ENCODE measurements around the gene ASTN2. TPM values are rescaled to one million over a fixed set of nuclear protein-coding genes. Genes with fewer than 3 reads are reported as not detected.

The ASTN2 gene
- total RNA-seq, 1 donor: 3.1 TPM

GRCh38 chr9:116476002-116476401 is 938.9 kb downstream of the ASTN2 start:
- no peaks in the 10 kb centered on the region for H3K4me1 ChIP-seq (ENCODE audit: insufficient read depth, low read length)
- no peak overlapping the region for H3K4me3 ChIP-seq (ENCODE audit: low read length)
- no peaks in the 10 kb centered on the region for H3K9me3 ChIP-seq (ENCODE audit: low read depth, low read length)
- H3K27me3 ChIP-seq (ENCODE audit: insufficient read depth, low read length): no peaks in the 10 kb centered on the region

- Histone ChIP-seq H3K27me3 (ENCODE audit: insufficient read depth, low read length) (no peaks in the 10 kb centered on the region), H3K4me3 (ENCODE audit: low read length) (no peak overlapping the region)
Measured at GRCh38 chr9:116475201-116475600, 939.7 kb downstream of the ASTN2 start.

GRCh38 chr9:116471944-116472506 is 942.8 kb downstream of the ASTN2 start:
- H3K27me3 ChIP-seq (ENCODE audit: insufficient read depth, low read length): no peaks in the 10 kb centered on the region
- H3K9me3 ChIP-seq (ENCODE audit: low read depth, low read length): no peaks in the 10 kb centered on the region
- H3K4me3 ChIP-seq (ENCODE audit: low read length): no peak overlapping the region
- H3K4me1 ChIP-seq (ENCODE audit: insufficient read depth, low read length): no peaks in the 10 kb centered on the region

More at GRCh38 chr9:116475201-116475600, 939.7 kb downstream of the ASTN2 start:
- no peaks in the 10 kb centered on the region for H3K9me3 ChIP-seq (ENCODE audit: low read depth, low read length)
- H3K4me1 ChIP-seq (ENCODE audit: insufficient read depth, low read length): no peaks in the 10 kb centered on the region

GRCh38 chr9:116471093-116471906 is 943.6 kb downstream of the ASTN2 start:
- Histone ChIP-seq H3K9me3 (ENCODE audit: low read depth, low read length) (no peaks in the 10 kb centered on the region), H3K27me3 (ENCODE audit: insufficient read depth, low read length) (no peaks in the 10 kb centered on the region), H3K4me1 (ENCODE audit: insufficient read depth, low read length) (no peaks in the 10 kb centered on the region), H3K4me3 (ENCODE audit: low read length) (no peak overlapping the region)

DNA sequence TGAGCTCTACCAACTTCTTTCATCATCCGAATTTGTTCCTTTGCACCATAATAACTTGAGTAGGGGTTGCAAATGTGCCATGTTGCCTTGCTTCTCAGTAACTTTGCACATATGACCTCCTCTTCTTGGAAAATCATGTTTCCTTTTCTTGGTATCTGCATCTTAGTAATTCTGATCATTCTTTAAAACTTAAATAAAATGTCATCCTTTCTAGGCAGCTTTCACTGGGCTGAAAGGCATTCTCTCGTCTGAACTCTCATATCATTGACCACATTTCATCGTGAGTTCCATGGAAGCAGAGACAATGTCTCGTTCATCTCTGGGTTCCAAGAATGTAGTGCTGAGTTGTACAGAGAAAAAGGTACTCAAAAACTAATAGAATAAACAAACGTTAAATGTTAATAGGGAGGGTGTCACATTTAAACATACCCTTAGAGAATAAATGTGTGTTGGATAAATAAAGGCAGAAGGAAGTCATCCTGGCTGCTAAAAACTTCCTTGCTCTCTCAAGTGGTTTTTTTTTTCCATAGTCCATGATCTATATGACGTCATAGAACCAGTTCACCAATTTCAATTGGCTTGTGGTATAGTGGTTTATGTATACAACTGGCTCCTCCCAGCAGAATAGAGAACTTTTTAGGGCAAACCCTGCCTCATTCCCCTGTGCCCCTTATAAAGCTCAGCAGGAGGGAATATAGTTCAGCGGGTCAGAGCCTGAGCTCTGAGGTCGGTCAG is 945.9 kb downstream of the ASTN2 start:
- no peak overlapping the region for H3K4me3 ChIP-seq (ENCODE audit: low read length)
- H3K27me3 ChIP-seq (ENCODE audit: insufficient read depth, low read length): no peaks in the 10 kb centered on the region
- H3K4me1 ChIP-seq (ENCODE audit: insufficient read depth, low read length): no peaks in the 10 kb centered on the region
- no peaks in the 10 kb centered on the region for H3K9me3 ChIP-seq (ENCODE audit: low read depth, low read length)

GRCh38 chr9:116468369-116468768 is 946.5 kb downstream of the ASTN2 start:
- no peaks in the 10 kb centered on the region for H3K9me3 ChIP-seq (ENCODE audit: low read depth, low read length)
- no peaks in the 10 kb centered on the region for H3K4me1 ChIP-seq (ENCODE audit: insufficient read depth, low read length)

DNA sequence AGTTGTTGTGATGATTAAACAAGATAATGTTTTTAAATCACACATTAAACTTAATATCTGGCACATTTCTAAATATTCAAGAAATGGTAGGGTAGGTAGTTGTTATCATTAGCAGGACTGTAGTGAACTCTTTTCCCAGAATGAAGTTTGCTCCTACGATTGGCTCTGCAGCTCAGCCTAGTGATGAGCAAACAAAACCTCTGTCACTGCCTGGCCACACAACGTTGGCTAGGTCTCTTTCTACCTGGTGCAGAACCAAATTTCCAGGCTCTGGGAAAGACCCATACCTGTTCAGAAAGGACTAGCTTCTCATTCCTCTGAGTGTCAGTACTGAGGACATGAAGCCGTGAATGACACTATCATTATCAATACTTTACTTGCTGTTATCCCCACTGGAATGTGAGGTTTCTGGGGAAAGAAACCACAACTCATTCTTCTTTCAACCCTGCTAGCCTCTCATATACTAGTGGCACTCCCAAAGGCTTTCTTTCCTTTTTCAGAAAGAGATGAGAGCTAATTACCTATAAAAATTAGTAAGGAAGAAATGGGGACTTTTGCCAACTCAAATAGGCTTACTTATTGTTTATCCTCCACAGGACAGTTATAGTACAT is 947.0 kb downstream of the ASTN2 start:
- no peaks in the 10 kb centered on the region for H3K27me3 ChIP-seq (ENCODE audit: insufficient read depth, low read length)
- H3K9me3 ChIP-seq (ENCODE audit: low read depth, low read length): no peaks in the 10 kb centered on the region
- H3K4me3 ChIP-seq (ENCODE audit: low read length): no peak overlapping the region
- no peaks in the 10 kb centered on the region for H3K4me1 ChIP-seq (ENCODE audit: insufficient read depth, low read length)

More at GRCh38 chr9:116468369-116468768, 946.5 kb downstream of the ASTN2 start:
- Histone ChIP-seq H3K4me3 (ENCODE audit: low read length) (no peak overlapping the region), H3K27me3 (ENCODE audit: insufficient read depth, low read length) (no peaks in the 10 kb centered on the region)

- H3K27me3 ChIP-seq (ENCODE audit: insufficient read depth, low read length): no peaks in the 10 kb centered on the region
- H3K4me1 ChIP-seq (ENCODE audit: insufficient read depth, low read length): no peaks in the 10 kb centered on the region
- no peaks in the 10 kb centered on the region for H3K9me3 ChIP-seq (ENCODE audit: low read depth, low read length)
- no peak overlapping the region for H3K4me3 ChIP-seq (ENCODE audit: low read length)
Measured at GRCh38 chr9:116466271-116467235, 948.3 kb downstream of the ASTN2 start.

DNA sequence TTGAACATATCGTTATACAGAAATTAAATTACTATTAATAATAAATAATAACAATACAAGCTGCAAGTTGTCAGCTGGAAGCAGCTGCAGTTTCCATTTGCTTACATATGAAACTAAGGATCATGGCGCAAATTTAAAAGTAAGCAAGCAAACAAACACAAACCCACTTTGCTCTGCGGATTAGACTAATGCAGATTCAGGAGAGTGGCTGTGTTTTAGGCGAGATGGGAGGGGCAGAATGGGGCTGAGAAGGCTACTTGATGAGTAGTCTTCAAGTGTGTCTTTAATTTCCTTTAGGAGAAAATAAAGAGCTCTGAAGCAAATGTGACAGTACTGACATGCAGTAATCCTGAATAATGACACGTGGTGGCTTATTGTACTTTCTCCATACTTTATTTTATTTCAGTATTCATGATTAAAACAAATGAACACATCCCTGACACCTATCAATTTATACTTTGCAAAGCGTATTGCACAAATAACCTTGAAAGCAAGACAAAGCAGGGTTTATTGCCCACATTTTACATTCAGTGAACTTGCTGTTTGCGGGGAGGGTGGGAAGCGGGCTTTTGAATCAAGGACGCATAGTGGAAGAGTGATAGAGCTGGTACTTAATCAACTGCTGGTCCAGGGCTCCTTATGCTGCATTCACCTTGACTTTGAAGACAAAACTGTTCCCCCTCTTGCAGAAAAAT is 949.1 kb downstream of the ASTN2 start:
- Histone ChIP-seq H3K4me3 (ENCODE audit: low read length) (no peak overlapping the region), H3K27me3 (ENCODE audit: insufficient read depth, low read length) (no peaks in the 10 kb centered on the region), H3K4me1 (ENCODE audit: insufficient read depth, low read length) (no peaks in the 10 kb centered on the region), H3K9me3 (ENCODE audit: low read depth, low read length) (no peaks in the 10 kb centered on the region)

GRCh38 chr9:116464987-116465571 is 949.8 kb downstream of the ASTN2 start:
- Histone ChIP-seq H3K4me3 (ENCODE audit: low read length) (no peak overlapping the region), H3K27me3 (ENCODE audit: insufficient read depth, low read length) (no peaks in the 10 kb centered on the region), H3K4me1 (ENCODE audit: insufficient read depth, low read length) (no peaks in the 10 kb centered on the region), H3K9me3 (ENCODE audit: low read depth, low read length) (no peaks in the 10 kb centered on the region)

DNA sequence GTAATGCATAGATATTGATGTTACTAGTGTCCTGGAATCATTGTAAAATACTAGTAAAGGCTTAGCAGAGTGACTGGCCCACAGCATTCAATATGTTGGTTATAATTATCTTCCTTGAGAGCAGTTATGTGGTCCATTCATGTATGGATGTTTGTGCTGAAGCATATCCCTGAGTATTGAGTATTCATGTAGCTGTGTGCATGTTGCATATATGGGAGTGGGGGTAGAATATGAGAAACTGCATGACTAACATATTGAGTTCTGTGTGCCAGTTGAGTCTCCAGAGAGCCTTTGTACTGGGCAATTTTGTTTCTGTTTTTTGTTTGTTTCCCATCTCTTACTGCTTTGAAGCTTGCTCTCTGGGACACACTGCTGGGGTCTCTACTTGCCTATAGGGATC is 950.4 kb downstream of the ASTN2 start:
- no peaks in the 10 kb centered on the region for H3K9me3 ChIP-seq (ENCODE audit: low read depth, low read length)
- H3K4me1 ChIP-seq (ENCODE audit: insufficient read depth, low read length): no peaks in the 10 kb centered on the region
- no peak overlapping the region for H3K4me3 ChIP-seq (ENCODE audit: low read length)
- H3K27me3 ChIP-seq (ENCODE audit: insufficient read depth, low read length): no peaks in the 10 kb centered on the region

DNA sequence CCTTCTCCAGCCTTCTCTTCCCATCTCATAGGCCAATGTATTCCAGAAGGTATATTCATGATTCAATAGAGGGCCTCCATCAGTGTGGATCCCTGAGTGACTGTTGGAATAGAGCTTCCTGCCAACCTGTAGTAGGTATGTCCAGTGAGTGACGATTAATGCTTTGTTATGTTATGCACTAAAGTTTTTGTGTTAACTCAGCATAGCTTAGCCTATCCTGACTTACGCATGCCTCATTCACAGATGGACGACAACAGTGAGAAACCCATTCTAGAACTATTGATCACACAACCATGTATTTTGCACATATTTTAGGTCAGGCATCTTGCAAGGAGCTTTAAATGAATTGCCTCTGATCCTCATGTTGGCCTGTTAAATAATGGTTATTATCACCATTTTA is 953.2 kb downstream of the ASTN2 start:
- Histone ChIP-seq H3K4me1 (ENCODE audit: insufficient read depth, low read length) (no peaks in the 10 kb centered on the region), H3K4me3 (ENCODE audit: low read length) (no peak overlapping the region), H3K27me3 (ENCODE audit: insufficient read depth, low read length) (no peaks in the 10 kb centered on the region), H3K9me3 (ENCODE audit: low read depth, low read length) (peaks cover 7% of the 10 kb centered on the region)

DNA sequence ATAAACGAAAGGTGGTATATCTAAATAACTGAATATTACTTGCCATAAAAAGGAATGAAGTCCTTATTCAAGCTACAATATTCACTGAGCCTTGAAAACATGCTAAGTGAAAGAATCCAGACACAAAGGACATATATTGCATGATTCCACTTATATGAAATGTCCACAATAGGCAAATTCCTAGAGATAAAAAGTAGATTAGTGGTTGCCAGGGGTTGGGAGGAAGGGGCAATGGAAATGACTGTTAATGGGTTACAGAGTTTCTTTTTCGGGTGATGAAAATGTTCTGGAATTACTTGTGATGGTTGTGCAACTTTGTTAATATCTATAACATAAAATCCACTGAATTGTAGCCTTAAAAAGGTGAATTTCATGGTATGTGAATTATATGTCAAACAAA is 954.8 kb downstream of the ASTN2 start:
- Histone ChIP-seq H3K4me1 (ENCODE audit: insufficient read depth, low read length) (no peaks in the 10 kb centered on the region), H3K27me3 (ENCODE audit: insufficient read depth, low read length) (no peaks in the 10 kb centered on the region), H3K9me3 (ENCODE audit: low read depth, low read length) (peaks cover 16% of the 10 kb centered on the region), H3K4me3 (ENCODE audit: low read length) (no peak overlapping the region)

Measured in mononuclear cell (primary cell).